Measurements from ENCODE around the gene TCP1.
"Not testable (repeated sequence)": the region's sequence is repeated elsewhere in the genome, so short reads cannot be mapped to it uniquely, and the experiment has no call there.

Gene TCP1

DNA sequence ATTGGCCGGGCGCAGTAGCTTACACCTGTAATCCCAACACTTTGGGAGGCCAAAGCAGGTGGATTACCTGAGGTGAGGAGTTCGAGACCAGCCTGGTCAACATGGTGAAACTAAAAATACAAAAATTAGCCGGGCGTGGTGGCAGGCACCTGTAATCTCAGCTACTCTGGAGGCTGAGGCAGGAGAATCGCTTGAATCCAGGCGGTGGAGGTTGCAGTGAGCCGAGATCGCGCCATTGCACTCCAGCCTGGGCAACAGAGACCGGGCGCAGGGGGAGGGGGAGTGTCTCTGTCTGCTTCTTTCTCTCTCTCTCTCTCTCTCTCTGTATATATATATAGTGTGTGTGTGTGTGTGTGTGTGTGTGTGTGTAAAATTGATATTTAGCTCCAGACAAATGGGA lies 56.9 kb downstream of the TCP1 start:
- not testable (repeated sequence) for DNase-seq

DNA sequence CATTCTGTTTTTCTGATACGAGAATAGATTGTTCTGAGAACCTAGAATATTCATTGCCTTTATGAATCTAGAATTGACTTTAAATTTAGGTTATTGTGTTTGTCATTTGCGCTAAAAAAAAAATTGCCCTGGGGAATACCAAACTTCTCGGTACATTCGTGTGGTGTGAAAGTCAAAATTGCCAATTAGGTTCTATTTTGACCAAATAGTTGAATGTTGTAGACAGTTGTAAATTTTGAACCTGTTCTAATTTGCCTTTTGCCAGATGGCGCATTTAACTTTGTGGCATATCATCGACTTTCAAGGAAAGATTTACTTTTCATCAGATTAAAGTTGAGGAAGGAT lies 59.1 kb downstream of the TCP1 start:
- no peak for DNase-seq

DNA sequence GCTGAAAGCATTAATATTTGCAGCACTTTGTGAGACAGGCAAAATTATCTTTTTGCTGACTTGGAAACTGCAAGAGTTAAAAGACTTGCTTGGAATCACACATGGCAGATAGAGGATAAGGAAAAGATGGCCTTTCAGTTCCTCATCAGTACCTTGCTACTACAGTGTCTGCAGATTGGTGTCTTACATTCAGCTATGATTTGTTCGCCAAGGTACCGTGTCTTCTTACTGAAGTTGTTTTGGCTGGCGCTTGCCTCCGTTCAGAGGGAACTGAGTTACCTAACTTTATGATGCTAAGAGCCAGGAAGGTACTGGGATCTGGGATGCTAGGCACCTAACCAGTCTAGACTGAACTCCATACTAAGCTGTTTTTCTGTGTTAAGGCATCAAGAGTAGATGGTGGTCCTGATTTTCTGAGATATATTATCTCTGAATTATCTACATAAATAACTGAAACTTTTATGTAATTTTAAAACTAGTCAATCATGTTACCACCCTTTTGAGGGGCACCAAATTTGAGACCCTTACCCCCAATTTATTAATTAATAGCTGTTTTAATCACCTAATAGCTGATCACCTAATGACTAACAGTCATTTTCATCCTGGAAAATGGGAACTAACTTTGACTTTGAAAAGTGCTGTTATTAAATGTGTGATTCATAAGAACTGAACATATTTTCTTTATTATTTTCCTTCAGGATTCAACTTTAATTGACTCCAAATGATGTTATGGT lies 59.6 kb downstream of the TCP1 start:
- peak; percentile 10 for DNase-seq

DNA sequence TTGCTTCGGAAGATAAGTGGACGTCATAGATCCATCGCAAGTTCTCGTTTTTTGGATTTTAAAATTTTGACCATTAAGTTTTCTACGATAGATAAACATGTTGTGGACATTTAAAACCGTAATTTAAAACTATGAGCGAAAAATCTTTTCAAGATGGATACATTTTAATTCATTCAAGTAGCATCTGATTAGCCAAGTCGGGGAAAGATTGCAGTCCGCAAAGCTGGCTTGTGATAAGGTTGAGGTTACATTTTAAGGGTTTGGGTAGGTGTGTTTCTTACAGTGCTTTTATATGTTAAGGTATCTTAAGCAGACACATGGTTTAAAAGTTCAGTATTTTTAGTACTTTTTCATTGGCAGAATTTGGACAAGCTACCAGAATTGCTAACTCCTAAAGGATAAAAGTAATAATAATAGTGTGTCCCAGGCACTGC lies 60.9 kb downstream of the TCP1 start:
- DNase-seq: no peak

All from fibroblast of skin of abdomen (primary cell).